DOHH2 (cell line): ENCODE data around the gene EN2.

Experiments
- H3F3A ChIP-seq: fragments of 200-600 bp; sonication (generic), shearing (Covaris generic); 2 replicates; pipeline ENCODE4 v1.6.0; 2016; ENCODE audit warnings: antibody characterized with exemption, mild to moderate bottlenecking; ENCODE audit not compliant: control insufficient read depth, insufficient read depth
- H3K27ac ChIP-seq: fragments of 200-600 bp; sonication (generic); 2 replicates; pipeline ENCODE4 v1.5.1; 2014; ENCODE audit warnings: low read depth, mild to moderate bottlenecking, low read length, moderate library complexity
- H3K27me3 ChIP-seq: fragments of 200-600 bp; sonication (generic); 2 replicates; pipeline ENCODE4 v1.6.1; 2014; ENCODE audit warnings: mild to moderate bottlenecking, low read length, mixed read lengths; ENCODE audit not compliant: control insufficient read depth
- H3K36me3 ChIP-seq: fragments of 200-600 bp; sonication (generic); 2 replicates; pipeline ENCODE4 v1.6.1; 2014; ENCODE audit warnings: mild to moderate bottlenecking, low read length, moderate library complexity, mixed read lengths; ENCODE audit not compliant: control insufficient read depth
- H3K4me1 ChIP-seq: fragments of 200-600 bp; sonication (generic); 2 replicates; pipeline ENCODE4 v1.6.1; 2014; ENCODE audit warnings: mild to moderate bottlenecking, low read length, mixed read lengths; ENCODE audit not compliant: control insufficient read depth
- H3K4me2 ChIP-seq: fragments of 200-600 bp; sonication (generic); 2 replicates; pipeline ENCODE4 v1.6.0; 2014; ENCODE audit warnings: mild to moderate bottlenecking, low read length, moderate library complexity
- H3K4me3 ChIP-seq: fragments of 200-600 bp; sonication (generic); 2 replicates; pipeline ENCODE4 v1.5.1; 2014; ENCODE audit warnings: mild to moderate bottlenecking, low read length, mixed read lengths
- H3K79me2 ChIP-seq: fragments of 200-600 bp; sonication (generic); 2 replicates; pipeline ENCODE4 v1.6.1; 2014; ENCODE audit warnings: mild to moderate bottlenecking, low read length, mixed read lengths; ENCODE audit not compliant: control insufficient read depth
- H3K9me2 ChIP-seq: fragments of 200-600 bp; sonication (generic); replicated peaks from 2 replicates; pipeline ENCODE4 v1.6.1; 2014; ENCODE audit warnings: mild to moderate bottlenecking, low read length, mixed read lengths; ENCODE audit not compliant: control insufficient read depth
- H3K9me3 ChIP-seq: fragments of 200-600 bp; sonication (generic); 2 replicates; pipeline ENCODE4 v1.6.1; 2014; ENCODE audit warnings: antibody characterized with exemption, low read length, mixed read lengths; ENCODE audit not compliant: control insufficient read depth, insufficient read depth
- H4K20me1 ChIP-seq: fragments of 200-600 bp; sonication (generic); 2 replicates; pipeline ENCODE4 v1.6.0; 2014; ENCODE audit warnings: low read depth, mild to moderate bottlenecking, antibody characterized with exemption, low read length, moderate library complexity; ENCODE audit not compliant: control insufficient read depth, insufficient read depth
- CTCF ChIP-seq: fragments of 200-600 bp; sonication (generic); IDR thresholded peaks from one replicate; pipeline ENCODE4 v1.5.1; 2014; ENCODE audit warnings: antibody characterized with exemption, mild to moderate bottlenecking, low read depth, low read length; ENCODE audit not compliant: poor library complexity, severe bottlenecking
- EZH2phosphoT487 ChIP-seq: fragments of 200-600 bp; sonication (generic); IDR thresholded peaks from 2 replicates; pipeline ENCODE4 v1.6.1; 2017; ENCODE audit warnings: borderline replicate concordance, mild to moderate bottlenecking, antibody characterized with exemption, low read length, moderate library complexity, mixed read lengths

The EN2 gene

DNA sequence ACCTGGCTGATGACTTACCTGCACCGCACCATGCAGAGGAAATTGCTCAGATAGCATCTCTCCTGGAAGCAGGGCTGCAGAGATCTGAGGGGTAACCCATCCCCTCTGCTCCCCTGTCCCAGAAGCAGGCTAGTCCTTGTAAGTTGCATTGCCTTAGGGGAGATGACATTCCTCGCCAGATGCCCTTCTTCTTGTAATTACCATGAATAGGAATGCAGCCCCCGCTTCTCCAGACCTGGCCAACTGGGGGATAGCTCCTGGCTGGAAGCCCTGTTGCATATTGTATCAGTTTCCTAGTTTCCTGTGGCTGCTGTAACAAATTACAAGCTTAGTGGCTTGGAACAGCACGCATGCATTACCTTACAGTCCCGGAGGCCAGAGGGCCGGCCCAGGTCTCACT is 47.5 kb upstream of the EN2 start:
- no peak for TF ChIP-seq CTCF
- no peak for TF ChIP-seq EZH2phosphoT487
- H3K36me3 ChIP-seq = no peaks in the 10 kb centered on the region
- H3F3A ChIP-seq = no peaks in the 10 kb centered on the region
- no peaks in the 10 kb centered on the region for H3K9me2 ChIP-seq
- no peak overlapping the region for H3K4me2 ChIP-seq
- H3K79me2 ChIP-seq = no peaks in the 10 kb centered on the region
- peaks cover 7% of the 10 kb centered on the region for H3K4me1 ChIP-seq
- H3K27ac ChIP-seq = no peak overlapping the region
- no peaks in the 10 kb centered on the region for H4K20me1 ChIP-seq
- H3K9me3 ChIP-seq = no peaks in the 10 kb centered on the region
- H3K27me3 ChIP-seq = no peaks in the 10 kb centered on the region
- H3K4me3 ChIP-seq = no peak overlapping the region

DNA sequence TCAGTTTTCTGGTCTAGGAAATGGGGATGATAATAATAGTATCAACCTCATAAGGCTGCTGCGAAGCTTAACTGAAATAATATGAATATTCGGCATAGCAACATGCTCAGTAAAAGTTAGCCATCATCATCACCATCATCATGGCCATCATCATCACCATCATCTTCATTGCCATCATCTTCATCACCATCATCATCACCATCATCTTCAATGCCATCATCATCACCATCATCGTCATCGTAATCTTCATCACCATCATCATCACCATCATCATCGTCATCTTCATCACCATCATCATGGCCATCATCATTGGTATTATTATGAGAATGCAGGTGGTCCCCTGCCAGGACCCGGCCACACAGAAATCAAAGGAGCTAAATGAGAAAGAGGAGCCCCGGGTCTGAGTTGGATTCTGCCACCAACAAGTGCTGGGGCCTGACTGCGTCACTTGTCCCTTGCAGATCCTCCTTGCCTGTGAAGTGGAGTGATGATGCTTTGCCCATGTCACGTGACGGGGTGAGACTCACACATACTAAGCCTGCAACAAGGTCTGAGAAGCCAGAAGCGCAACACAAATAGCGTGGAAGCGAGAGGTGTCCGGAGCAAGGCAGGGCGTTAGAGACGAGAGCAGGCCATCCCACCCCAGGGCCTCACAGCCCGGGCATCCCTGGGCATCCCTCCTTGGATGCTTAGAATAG is 46.1 kb upstream of the EN2 start:
- Histone ChIP-seq H3K4me2 (no peak overlapping the region), H3K27me3 (0 out of 2 replicates have a peak, but pooled peaks cover 4% of the 10 kb centered on the region), H3F3A (no peaks in the 10 kb centered on the region)

GRCh38 chr7:155412416-155413253 is 45.3 kb upstream of the EN2 start:
- Histone ChIP-seq H3K36me3 (no peaks in the 10 kb centered on the region), H3K9me3 (no peaks in the 10 kb centered on the region), H3F3A (no peaks in the 10 kb centered on the region), H3K4me2 (0 out of 2 replicates have a peak overlapping the region, but pooled peaks have one; percentile 6), H3K4me1 (peaks cover 7% of the 10 kb centered on the region), H3K79me2 (no peaks in the 10 kb centered on the region), H3K27me3 (0 out of 2 replicates have a peak, but pooled peaks cover 6% of the 10 kb centered on the region), H3K27ac (no peak overlapping the region), H3K9me2 (no peaks in the 10 kb centered on the region), H3K4me3 (no peak overlapping the region), H4K20me1 (no peaks in the 10 kb centered on the region)
- no peak for TF ChIP-seq EZH2phosphoT487
- TF ChIP-seq CTCF = peak; percentile 99

More for the DNA sequence above, 46.1 kb upstream of the EN2 start:
- TF ChIP-seq EZH2phosphoT487 = no peak
- TF ChIP-seq CTCF = no peak
- Histone ChIP-seq H3K9me2 (no peaks in the 10 kb centered on the region), H3K27ac (no peak overlapping the region), H3K9me3 (no peaks in the 10 kb centered on the region), H3K36me3 (no peaks in the 10 kb centered on the region), H4K20me1 (no peaks in the 10 kb centered on the region), H3K4me1 (peaks cover 7% of the 10 kb centered on the region), H3K79me2 (no peaks in the 10 kb centered on the region), H3K4me3 (no peak overlapping the region)
